GM21367 (cell line): Measurements from ENCODE around the gene GYPA.
"Not testable (repeated sequence)": the region's sequence is repeated elsewhere in the genome, so short reads cannot be mapped to it uniquely, and the experiment has no call there.

Experiments
- ATAC-seq: cut with Tn5 transposase; IDR thresholded peaks from one replicate; pipeline ENCODE4 v1.9.1; 2021; ENCODE audit not compliant: unreplicated experiment

The GYPA gene

DNA sequence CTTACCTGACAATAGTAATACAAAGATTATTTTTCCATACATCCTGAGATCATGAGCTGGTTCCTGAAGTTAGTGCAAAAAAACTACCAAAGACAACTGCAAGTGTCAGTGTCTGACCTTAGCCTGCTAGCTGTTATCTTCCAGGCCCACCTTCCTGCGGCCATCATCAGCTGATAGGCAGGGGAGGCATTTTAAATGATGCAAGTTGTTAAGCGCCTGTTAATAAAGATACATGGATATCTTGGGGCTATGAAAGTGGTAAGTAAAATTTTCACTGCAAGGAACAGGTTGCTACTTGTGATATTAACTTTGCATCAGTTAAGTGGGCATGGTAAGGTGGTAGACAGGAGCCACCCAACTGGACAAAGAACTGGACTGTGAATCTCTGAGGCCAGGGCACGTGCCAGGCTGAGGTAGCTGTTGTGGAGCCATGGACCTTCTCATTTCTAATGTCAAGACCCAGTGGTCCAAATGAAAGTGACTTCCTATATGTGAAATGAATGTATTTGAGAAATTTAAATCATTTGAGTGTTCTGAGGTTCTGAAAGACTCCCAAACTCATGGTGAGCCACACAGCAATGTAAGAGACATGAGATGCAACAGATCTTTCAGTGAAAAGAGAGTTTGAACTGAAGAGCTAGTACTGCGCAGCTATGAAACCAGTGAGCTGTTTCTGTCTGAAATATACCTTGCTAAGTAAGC is at the start of gene GYPA:
GYPA (minus strand) TSS at position 125 of the 702 bp plus-strand sequence; CDS start at position 42, 83 bp downstream.
- ATAC-seq = not testable (repeated sequence)

DNA sequence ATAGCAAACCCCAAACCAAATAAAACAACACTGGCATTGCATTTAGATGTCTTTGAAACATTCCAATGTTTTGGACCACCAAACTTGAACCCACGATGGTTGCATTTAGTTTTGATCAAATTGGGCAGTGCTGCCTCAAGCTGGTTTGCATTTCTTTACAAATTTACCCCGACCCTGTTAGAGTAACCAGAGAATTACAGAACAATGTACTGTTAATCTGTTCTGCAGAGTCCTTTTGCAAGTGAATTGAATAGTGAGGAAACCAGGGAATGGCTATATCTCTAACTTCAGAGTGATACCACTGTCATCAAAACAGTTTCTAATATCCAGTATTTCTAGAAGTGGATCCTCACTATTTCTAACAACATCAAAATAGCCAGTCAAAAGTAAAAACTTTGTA is 49.5 kb upstream of the GYPA start:
- ATAC-seq = no peak

DNA sequence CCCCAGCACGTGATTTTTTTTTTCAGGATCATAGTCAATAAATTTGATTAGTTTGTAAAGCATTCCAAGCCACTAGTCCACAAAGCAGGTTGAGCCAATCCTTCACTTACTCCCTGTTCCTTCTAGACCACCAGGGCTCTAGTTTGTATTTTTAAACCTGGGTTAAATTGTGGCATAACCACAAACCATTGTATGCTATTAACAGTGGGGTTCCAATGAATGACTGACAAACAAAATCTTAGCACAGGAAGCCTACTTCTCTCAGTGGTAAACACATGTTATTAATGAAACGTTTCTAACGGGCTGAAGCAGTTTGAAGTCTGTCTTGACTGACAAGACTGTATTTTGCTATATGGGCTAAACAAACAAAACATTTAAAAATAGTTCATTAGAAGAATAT is 48.6 kb upstream of the GYPA start:
- ATAC-seq = no peak

DNA sequence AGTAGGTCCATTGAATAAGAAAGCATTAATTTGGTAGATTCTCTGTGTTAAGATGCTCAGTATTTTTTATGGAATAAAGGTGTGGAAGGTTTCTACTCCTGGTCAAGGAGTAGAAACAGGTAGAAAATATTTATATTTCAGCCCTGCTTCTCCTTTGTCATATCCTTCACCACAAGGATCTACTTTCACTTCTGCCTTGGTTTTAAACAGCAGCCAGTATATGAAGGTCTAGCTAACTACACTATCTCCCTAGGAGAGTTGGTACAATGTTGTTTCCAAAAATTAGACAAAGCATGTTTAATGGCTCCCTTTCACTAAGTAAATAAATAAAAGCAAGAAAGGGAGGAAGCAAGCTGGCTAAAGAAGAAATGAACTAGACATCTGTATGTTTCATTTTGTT is 44.6 kb upstream of the GYPA start:
- no peak for ATAC-seq

DNA sequence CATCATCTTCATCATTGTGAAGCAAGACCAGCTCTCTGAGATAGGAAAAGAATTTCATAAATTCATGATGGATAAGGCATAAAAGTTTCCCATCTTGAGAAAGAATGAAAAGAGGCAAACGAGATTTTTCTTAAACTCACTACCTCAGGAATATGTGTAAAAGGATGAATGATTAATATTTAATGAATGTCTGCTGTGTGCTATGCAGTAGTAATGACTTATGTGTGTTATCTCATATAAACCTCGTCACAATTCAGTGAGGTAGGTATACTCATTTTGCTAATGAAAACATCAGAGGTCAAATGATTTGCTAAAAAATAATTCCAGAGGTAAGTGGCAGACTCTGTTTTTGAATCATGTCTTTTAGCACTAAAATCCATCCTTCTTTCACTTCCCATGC is 42.6 kb upstream of the GYPA start:
- no peak for ATAC-seq

DNA sequence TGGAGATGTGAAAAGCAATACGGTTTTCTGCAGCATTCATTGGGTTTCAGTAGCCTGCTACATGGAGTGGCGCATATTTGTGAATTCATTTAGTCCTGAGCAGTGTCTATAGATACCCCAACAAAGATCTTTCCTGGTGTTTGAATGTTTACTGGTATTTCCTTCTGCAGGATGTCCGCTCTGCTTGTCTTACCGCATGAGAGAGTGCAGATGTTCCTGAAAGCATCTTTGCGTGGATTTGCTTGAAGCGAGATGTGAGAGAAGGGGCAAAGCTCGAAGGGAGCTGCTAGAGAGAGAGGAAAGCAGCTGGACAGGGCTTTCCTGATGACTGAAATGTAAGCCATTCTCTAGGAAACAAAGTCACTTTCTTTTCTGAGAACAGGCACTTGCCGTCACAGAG is 40.9 kb upstream of the GYPA start:
- no peak for ATAC-seq

DNA sequence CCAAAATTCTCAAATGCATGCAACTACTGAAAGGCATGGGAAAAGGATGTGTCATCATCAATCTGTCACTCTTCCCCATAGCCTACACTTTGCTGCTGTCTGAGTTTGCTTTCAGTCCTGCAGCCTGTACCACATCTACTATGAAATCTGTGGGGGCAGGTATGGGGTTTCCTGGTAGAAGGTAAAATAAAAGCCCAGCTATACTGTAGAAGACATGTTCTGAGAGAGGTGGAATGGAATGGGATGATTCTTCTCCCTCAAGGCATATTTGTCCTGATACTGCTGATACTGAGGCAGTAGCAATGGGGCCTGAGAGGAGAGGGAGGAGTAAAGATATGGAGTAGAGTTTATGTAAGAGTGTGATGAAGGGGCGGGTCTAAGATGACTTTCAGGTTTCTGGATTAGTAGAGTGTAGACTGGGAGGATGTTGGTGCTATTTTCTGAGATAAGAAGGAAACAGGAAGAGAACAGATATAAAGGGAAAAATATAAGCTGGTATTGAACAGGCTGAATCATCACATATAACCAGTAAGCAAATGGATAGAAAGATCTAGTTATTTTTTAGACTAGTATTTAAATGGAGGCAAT is 38.7 kb upstream of the GYPA start:
- ATAC-seq = no peak

DNA sequence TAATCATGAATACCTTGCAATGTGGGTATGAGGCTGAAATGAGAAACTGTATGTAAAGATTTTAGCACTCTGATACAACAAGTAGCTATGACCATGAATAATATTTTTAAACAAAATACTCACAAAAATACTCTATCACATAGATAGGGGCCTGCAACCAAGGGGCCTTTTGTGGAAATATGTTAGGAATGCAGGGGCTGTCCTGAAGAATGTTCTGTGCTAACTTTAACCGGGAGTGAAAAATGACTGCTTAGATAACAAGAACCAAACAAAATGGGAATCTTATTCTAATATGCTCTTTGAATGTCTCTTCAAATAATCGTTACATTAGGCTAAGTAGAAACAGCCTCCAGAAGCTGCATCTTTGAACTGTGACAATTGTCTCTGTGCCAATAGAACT is 37.9 kb upstream of the GYPA start:
- no peak for ATAC-seq

DNA sequence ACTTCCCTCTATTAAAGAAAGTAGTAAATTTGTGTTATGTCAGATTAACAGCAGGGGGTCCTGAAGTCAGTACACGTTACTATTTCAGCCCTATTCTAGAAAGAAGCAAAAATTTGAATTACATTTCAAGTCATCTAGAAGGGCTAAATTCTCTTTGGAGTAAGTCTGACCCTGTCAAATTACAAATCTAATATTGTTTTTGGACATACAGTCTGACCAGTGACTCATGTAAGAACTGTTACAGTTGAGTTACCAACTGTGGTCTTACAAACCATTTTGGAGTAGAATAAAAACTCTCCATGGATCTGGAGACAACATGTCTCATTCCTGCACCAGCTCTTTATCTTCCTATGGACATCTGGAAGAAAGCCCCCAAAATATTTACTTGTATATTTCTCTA is 36.0 kb upstream of the GYPA start:
- no peak for ATAC-seq

DNA sequence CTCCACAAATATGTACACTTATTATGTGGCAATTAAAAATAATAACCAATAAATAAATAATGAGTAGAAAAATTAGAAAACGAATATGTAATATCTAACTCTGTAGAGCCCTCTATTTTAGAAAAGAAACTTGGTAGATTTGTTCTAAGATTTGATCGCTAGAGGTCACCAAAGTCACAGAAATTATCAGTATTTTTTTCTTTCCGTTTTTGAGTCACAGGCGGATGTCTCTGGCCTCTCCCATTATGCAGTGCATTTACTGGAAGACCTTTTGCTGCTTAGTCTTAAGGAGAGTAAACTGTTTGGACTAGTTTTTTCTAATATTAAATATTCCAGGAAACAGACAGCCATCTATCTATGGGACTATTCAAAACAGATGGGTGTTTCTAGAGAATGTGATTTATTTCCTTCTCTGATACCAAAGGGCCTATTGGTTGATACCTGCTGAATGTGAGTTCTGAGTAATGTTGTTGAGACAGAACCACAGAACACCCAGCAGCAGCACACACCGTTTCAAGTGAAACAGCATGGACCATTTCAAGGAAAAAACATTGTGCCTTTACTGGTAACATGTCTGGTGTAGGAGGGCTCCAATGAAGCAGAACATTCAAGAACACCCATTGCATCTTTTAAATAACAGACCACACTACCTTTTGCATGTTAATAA is 34.0 kb upstream of the GYPA start:
- ATAC-seq = peak; percentile 67

DNA sequence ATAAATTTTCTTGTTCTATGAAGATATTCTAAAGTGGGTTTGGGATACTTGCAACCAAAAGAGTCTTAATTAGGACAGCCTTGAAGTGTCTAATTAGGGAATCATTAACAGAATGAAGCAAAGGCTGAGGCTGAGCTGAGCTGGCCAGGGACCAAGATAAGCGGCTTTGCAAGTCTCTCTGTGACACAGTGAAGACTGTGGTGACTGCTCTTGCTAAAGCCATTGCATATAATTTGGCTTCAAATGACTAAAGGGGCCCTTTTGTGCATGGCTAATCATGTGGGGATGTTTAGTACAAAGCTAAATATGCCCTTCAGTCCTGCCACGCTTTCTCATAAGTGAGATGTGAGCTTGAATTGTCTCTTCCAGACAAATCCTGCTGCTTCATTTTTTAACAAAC is 31.2 kb upstream of the GYPA start:
- ATAC-seq = no peak

DNA sequence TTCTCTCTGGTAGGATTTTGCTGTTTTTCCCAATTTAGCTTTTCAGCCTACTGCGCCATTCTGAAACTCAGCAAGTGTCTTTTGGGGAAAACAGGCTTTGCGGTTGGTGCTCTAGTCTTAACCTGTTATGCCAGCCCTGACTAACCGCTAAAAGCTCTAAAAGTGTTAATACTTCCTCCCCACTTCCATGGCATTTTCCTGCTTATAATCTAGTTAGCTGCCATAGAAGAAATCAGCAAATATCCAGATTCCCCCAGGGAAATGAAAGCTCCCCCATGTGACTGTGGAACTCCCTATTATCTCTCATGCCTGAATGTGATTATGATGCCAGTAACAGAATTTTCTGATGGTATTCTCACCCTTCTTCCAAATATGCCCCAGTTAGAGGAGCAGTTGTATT is 28.7 kb upstream of the GYPA start:
- ATAC-seq = no peak

DNA sequence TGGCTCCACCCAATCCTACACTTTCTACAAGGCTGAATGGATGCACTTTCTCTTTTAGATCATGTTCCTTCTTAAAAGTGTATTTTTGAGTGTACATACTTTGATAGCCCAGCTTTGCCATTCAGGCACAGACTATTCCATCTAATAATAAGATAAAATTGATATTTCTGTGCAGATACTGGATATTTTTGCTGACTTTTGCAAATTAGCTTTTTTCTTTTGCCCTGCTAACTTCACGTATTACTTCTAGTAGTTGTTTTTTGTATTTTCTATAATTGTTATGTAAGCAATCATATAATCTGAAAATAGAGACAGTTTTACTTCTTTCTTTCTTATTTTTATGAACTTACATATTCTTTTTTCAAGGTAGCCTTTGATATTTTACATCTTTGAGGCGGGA is 13.5 kb upstream of the GYPA start:
- no peak for ATAC-seq

DNA sequence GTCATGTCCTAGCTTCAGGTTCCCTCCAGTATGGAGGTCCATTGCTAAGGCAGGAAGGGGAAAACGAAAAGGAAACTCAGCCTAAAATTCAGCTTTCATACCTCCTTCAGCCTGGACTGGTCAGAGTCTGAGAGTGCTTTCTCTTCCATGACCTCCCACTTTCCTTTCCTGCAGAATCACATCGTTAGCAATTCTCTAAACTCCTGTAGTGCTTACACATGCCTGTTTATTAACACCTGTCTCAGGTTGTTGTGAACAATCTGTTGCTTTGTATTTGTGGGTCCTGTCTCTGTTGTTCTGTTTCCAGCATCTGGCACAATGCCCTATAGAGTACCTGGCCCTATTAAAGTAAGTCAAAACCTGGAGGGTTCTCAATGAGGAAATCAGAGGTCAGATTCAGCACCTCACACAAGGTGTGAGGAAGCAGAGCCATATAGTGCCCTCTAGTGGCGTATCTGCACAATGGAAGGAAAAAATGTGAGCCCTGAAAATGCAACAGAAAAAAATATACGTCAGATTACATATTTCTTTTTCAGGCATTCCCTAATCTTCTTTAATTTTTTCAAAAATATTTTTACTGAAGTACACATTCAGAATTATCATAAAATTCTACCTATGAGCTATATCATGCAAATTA is 2.3 kb upstream of the GYPA start:
- peak; percentile 85 for ATAC-seq

DNA sequence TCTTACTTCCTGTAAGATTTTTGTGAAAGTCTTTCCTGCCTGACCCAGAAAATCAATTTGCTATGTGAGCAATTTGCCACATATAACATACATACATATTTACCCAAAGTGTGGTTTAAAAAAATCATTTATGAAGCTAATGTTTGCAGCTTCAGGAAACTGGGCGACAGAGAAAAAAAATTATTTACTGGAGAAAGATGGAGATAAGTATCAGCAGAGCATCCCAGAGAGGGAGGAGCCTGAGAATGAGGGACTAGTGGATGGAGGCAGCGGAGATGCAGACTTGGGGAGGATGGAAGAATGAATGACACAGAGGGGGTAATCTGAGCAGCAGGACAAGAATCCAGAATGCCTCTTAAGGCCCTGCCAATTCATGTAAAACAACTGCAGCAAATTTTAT is 975 bp upstream of the GYPA start:
- ATAC-seq = no peak

DNA sequence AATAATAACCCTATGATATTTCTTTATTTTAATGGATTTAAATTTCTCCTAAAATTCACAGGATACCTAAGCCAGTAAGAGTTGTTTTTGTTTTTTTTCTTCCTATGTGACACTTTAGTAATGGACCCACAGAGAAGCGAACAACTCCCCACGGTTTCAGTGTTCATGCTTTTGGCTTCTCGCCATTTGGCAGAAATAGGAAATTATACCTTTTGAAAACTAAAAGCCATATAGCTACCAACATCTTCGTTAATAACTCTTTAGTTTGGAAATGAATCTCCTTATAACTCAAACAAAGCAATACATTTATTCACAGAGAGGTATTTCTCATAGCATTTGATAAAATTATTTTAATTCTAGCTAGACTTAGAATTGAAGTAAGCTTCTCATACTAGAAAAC is 527 bp downstream of the GYPA start:
- ATAC-seq = not testable (repeated sequence)

DNA sequence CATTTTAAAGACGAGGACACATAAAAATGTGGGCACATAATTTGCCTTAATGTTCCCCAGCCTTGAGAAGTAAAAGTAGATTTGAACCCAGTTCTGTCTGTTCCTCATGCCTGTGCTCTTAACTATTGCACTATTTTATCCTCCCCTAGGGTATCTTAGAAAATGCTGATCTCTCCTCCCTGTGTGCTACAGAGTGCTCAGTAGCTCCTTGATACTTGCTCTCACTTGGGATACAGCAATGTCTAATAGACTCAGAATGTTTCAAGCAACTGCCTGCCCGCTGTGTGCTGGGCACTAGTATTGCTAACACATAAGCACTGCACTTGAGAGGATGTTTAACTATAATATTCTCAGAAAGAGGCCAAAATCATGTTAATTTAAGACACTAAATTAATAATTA is 971 bp downstream of the GYPA start:
- not testable (repeated sequence) for ATAC-seq

DNA sequence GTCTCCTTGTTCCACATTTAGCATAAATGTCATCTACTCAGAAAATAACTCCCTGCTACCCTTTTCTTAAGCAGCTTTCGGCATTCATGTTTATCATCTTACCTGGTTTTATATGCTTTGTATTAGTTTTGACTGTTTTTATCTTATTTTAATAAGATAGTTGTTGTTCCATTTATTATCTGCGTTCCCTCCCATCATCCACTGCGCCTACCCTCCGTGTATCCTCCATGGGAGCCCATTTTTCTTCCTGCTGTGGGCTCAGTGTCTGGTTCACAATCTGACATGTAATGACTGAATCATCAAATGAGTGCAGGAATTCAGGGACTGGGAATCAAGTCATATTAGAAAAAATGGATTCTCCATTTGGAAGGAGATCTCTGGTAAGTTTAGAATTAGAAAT is 2.3 kb downstream of the GYPA start:
- ATAC-seq = not testable (repeated sequence)

DNA sequence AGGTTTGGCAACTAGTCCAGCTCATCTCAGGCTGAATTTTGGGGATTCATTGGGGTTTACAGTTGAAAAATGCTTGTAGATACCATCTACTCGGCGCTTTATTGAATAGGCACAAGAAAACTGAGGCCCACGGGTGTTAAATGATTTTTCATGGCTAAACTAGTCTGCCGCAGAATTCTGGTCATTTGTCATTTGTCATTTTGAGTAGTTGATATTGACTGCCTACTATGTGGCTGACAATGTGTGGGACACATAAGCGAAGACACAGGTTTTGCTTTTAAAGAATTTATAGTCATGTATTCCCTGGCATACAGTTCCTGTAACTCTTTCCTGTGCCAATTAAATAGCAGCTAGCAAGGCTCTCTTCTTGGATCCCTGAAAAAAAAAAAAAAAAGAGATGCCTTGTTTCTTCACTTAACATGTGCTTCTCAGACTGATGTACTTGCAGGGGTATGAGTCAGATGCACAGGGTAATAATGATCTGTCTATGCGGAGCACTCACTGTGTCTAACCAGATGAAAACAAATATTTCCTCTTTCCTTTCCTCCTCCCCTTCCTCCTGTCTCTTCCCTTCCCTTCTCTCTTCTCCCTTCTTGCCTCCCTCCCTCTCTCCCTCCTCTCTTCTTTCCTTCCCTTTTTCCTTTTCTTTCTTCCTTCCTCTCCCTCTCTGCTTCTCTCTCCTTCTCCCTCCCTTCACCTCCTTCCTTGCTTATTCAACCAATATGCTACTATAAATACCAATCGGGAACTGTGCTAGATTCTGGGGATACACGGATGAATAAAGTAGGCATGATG is 3.2 kb downstream of the GYPA start:
- ATAC-seq = not testable (repeated sequence)

DNA sequence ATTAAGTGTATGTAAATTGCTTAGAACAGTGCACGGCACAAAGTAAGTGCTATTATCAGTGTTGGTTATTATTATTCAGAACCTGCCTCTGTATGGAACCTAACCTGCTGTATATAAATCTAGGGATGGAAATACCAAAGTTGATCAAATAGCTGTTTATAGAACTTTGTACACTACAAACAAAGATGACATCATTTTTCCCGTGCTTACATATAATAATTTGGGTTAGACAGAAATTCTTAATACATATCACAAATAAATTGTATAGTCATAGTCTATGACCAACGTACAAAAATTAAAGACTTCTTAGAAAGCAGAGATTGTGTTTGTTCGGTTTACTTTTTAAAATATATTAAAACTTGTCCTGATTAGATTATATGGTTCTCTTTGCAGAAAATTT is 4.3 kb downstream of the GYPA start:
- not testable (repeated sequence) for ATAC-seq

DNA sequence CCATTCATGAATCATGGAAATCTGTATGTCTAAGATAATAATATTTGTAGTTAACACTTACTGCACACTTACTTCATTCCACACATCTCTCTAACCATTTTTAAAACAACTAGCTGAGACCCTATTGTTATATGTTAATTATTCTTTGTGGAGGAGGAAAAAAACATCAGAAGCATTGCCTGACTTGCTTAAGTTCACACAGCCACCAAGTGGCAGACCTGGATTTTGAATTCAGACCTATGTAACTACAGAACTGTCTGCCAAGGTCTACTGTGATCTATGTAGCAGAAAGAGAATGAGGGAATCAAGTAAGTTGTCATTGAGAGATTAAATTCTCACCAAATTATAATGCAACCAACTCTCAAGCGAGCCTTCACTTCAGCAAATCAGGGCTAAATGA is 10.4 kb downstream of the GYPA start:
- not testable (repeated sequence) for ATAC-seq
